ENCODE results near the gene SCAPER.
"Not testable (repeated sequence)": the region's sequence is repeated elsewhere in the genome, so short reads cannot be mapped to it uniquely, and the experiment has no call there.

The SCAPER gene

DNA sequence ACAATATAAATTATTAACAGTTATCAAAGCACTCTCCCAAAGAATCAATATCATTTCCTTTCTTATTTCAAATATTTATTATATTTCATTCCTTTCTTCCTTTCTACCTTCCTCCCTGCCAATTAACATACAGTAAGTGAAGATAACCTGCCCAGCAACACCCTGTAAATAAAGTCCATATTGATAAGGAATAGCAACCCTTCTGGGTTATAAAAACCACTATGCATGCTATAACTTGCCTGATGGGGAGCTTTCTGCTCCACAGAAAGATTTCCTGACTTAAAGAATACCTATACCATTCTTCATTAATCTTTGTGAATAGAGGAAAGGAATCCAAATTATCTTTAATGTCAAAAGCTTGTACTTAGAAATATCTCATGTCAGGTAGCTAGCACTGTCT, 402.0 kb downstream of the SCAPER start:
- Histone ChIP-seq H3K56ac (ENCODE audit: low read length) (no peak overlapping the region), H3K79me1 (ENCODE audit: low read length) (no peaks in the 10 kb centered on the region), H3K36me3 (ENCODE audit: control insufficient read depth, insufficient read depth, low read length) (no peaks in the 10 kb centered on the region), H4K5ac (ENCODE audit: low read length) (no peak overlapping the region), H2AK5ac (ENCODE audit: low read length) (no peak overlapping the region), H3K9ac (ENCODE audit: low read length) (no peak overlapping the region), H3K79me2 (ENCODE audit: control insufficient read depth, insufficient read depth, low read length) (no peaks in the 10 kb centered on the region), H3K27me3 (ENCODE audit: insufficient read depth, low read length, poor library complexity) (no peaks in the 10 kb centered on the region), H2BK5ac (ENCODE audit: low read length) (no peak overlapping the region), H3K4me1 (ENCODE audit: control insufficient read depth, low read depth, low read length) (no peaks in the 10 kb centered on the region), H4K8ac (ENCODE audit: low read depth, low read length) (no peak overlapping the region), H3K27ac (ENCODE audit: low read depth, low read length) (no peak overlapping the region), H2BK120ac (ENCODE audit: low read depth, low read length) (no peak overlapping the region), H2BK15ac (replicated peaks; ENCODE audit: low read depth) (no peak overlapping the region), H3K18ac (ENCODE audit: low read length) (no peak overlapping the region), H3K4me3 (ENCODE audit: low read length) (no peak overlapping the region), H3K23ac (ENCODE audit: low read length) (no peak overlapping the region), H3K4ac (ENCODE audit: low read depth, low read length) (no peak overlapping the region), H3K4me2 (ENCODE audit: low read length) (no peak overlapping the region)
- DNase-seq = no peak

DNA sequence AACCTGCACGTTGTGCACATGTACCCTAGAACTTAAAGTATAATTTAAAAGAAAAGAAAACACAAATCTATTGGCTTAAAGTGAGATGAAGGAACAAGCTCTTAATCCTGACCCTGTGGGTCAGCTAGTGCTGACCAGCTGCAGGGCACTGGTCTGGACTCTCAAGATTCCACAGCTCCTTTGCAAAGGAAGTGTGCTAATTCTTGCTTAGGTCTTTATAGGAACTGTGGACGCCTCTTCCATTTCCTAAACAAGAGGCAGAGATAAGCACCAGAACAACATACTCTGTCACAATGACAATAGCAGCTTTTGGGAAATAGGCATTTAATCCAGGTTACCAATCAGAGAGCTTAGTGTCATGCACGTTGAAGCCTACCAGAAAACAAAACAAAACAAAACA, 402.5 kb downstream of the SCAPER start:
- no peak overlapping the region for H3K56ac ChIP-seq (ENCODE audit: low read length)
- no peak overlapping the region for H3K27ac ChIP-seq (ENCODE audit: low read depth, low read length)
- no peak overlapping the region for H3K4me3 ChIP-seq (ENCODE audit: low read length)
- H3K23ac ChIP-seq (ENCODE audit: low read length) = no peak overlapping the region
- H3K27me3 ChIP-seq (ENCODE audit: insufficient read depth, low read length, poor library complexity) = no peaks in the 10 kb centered on the region
- no peak for DNase-seq
- no peak overlapping the region for H3K4ac ChIP-seq (ENCODE audit: low read depth, low read length)
- H3K18ac ChIP-seq (ENCODE audit: low read length) = no peak overlapping the region
- no peak overlapping the region for H3K9ac ChIP-seq (ENCODE audit: low read length)
- no peak overlapping the region for H2AK5ac ChIP-seq (ENCODE audit: low read length)
- no peak overlapping the region for H4K5ac ChIP-seq (ENCODE audit: low read length)
- no peaks in the 10 kb centered on the region for H3K79me1 ChIP-seq (ENCODE audit: low read length)
- H2BK120ac ChIP-seq (ENCODE audit: low read depth, low read length) = no peak overlapping the region
- H2BK15ac ChIP-seq (replicated peaks; ENCODE audit: low read depth) = no peak overlapping the region
- WGBS (ENCODE audit: extremely low coverage, insufficient coverage, low lambda C conversion rate) = no CpG with 5 or more reads among the region's 3 CpGs
- no peaks in the 10 kb centered on the region for H3K36me3 ChIP-seq (ENCODE audit: control insufficient read depth, insufficient read depth, low read length)
- no peak overlapping the region for H4K8ac ChIP-seq (ENCODE audit: low read depth, low read length)
- H3K4me2 ChIP-seq (ENCODE audit: low read length) = no peak overlapping the region
- H3K4me1 ChIP-seq (ENCODE audit: control insufficient read depth, low read depth, low read length) = no peaks in the 10 kb centered on the region
- no peak overlapping the region for H2BK5ac ChIP-seq (ENCODE audit: low read length)
- no peaks in the 10 kb centered on the region for H3K79me2 ChIP-seq (ENCODE audit: control insufficient read depth, insufficient read depth, low read length)

DNA sequence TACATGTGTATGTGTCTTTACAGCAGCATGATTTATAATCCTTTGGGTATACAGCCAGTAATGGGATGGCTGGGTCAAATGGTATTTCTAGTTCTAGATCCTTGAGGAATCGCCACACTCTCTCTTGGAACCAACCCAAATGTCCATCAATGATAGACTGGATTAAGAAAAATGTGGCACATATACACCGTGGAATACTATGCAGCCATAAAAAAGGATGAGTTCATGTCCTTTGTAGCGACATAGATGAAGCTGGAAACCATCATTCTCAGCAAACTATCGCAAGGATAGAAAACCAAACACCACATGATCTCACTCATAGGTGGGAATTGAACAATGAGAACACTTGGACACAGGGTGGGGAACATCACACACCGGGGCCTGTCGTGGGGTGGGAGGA, 403.0 kb downstream of the SCAPER start:
- DNase-seq; H3K4me2 ChIP-seq (ENCODE audit: low read length): not testable (repeated sequence)
- no CpG with 5 or more reads among the region's 6 CpGs for WGBS (ENCODE audit: extremely low coverage, insufficient coverage, low lambda C conversion rate)

DNA sequence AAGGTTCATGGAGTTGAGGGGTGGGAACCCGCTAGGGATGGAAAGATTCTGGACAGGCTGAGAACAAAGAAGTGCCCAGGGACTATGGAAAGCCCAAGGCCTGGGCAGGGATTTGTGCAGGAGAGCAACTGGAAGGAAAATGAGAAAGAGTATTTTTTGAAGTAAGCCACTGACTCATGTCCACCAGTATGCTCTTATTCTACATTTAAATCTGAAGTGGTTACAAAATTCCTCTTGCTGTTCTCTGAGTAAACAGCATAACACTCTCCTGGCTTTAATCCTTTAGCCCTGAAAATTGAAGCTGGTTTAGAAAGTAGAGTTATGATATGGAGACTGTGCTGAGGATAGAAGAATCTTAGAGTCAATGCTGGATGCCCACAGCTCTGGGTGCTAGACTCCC, 403.4 kb downstream of the SCAPER start:
- no peak overlapping the region for H3K27ac ChIP-seq (ENCODE audit: low read depth, low read length)
- H3K4me3 ChIP-seq (ENCODE audit: low read length) = no peak overlapping the region
- no peak overlapping the region for H2BK120ac ChIP-seq (ENCODE audit: low read depth, low read length)
- H2BK5ac ChIP-seq (ENCODE audit: low read length) = no peak overlapping the region
- no peaks in the 10 kb centered on the region for H3K79me2 ChIP-seq (ENCODE audit: control insufficient read depth, insufficient read depth, low read length)
- no peaks in the 10 kb centered on the region for H3K4me1 ChIP-seq (ENCODE audit: control insufficient read depth, low read depth, low read length)
- no peak overlapping the region for H2AK5ac ChIP-seq (ENCODE audit: low read length)
- H3K4ac ChIP-seq (ENCODE audit: low read depth, low read length) = no peak overlapping the region
- peak overlapping the region; percentile 28 for H3K18ac ChIP-seq (ENCODE audit: low read length)
- no peak overlapping the region for H4K5ac ChIP-seq (ENCODE audit: low read length)
- no peak overlapping the region for H3K9ac ChIP-seq (ENCODE audit: low read length)
- no peaks in the 10 kb centered on the region for H3K27me3 ChIP-seq (ENCODE audit: insufficient read depth, low read length, poor library complexity)
- no peak overlapping the region for H4K8ac ChIP-seq (ENCODE audit: low read depth, low read length)
- H3K23ac ChIP-seq (ENCODE audit: low read length) = no peak overlapping the region
- H3K4me2 ChIP-seq (ENCODE audit: low read length) = no peak overlapping the region
- no peak overlapping the region for H2BK15ac ChIP-seq (replicated peaks; ENCODE audit: low read depth)
- no peak for DNase-seq
- H3K36me3 ChIP-seq (ENCODE audit: control insufficient read depth, insufficient read depth, low read length) = no peaks in the 10 kb centered on the region
- WGBS (ENCODE audit: extremely low coverage, insufficient coverage, low lambda C conversion rate) = no CpG with 5 or more reads among the region's 1 CpG
- H3K56ac ChIP-seq (ENCODE audit: low read length) = no peak overlapping the region
- no peaks in the 10 kb centered on the region for H3K79me1 ChIP-seq (ENCODE audit: low read length)

More for the DNA sequence above, 403.0 kb downstream of the SCAPER start:
- not testable (repeated sequence) for H3K27ac ChIP-seq (ENCODE audit: low read depth, low read length); H3K23ac ChIP-seq (ENCODE audit: low read length); H2BK120ac ChIP-seq (ENCODE audit: low read depth, low read length); H2AK5ac ChIP-seq (ENCODE audit: low read length); H2BK15ac ChIP-seq (replicated peaks; ENCODE audit: low read depth); H3K4me1 ChIP-seq (ENCODE audit: control insufficient read depth, low read depth, low read length); H4K8ac ChIP-seq (ENCODE audit: low read depth, low read length); H3K36me3 ChIP-seq (ENCODE audit: control insufficient read depth, insufficient read depth, low read length); H4K5ac ChIP-seq (ENCODE audit: low read length); H3K4me3 ChIP-seq (ENCODE audit: low read length); H3K79me1 ChIP-seq (ENCODE audit: low read length); H3K9ac ChIP-seq (ENCODE audit: low read length); H3K56ac ChIP-seq (ENCODE audit: low read length); H2BK5ac ChIP-seq (ENCODE audit: low read length); H3K27me3 ChIP-seq (ENCODE audit: insufficient read depth, low read length, poor library complexity); H3K79me2 ChIP-seq (ENCODE audit: control insufficient read depth, insufficient read depth, low read length); H3K18ac ChIP-seq (ENCODE audit: low read length); H3K4ac ChIP-seq (ENCODE audit: low read depth, low read length)

DNA sequence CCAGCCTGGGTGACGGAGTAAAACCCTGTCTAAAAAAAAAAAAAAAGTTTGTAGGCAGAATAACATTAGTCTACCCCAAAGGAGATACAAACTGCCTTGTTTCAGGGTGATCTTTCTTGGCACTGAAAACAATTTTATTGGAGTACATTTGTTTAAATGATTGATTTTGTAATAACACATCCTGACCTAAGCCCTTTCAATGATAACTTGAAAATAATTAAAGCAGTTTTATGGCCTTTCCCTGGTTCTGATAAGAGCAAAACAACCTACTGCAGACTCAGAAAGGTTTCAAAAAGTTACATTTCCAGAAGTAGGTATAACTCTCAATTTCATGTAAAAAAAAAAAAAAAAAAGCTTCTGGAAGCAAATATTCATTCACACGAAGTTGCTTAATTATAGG, 404.1 kb downstream of the SCAPER start:
- Histone ChIP-seq H3K56ac (ENCODE audit: low read length) (no peak overlapping the region), H2AK5ac (ENCODE audit: low read length) (no peak overlapping the region), H3K4me1 (ENCODE audit: control insufficient read depth, low read depth, low read length) (no peaks in the 10 kb centered on the region), H3K36me3 (ENCODE audit: control insufficient read depth, insufficient read depth, low read length) (no peaks in the 10 kb centered on the region), H2BK5ac (ENCODE audit: low read length) (no peak overlapping the region), H3K23ac (ENCODE audit: low read length) (no peak overlapping the region), H3K27ac (ENCODE audit: low read depth, low read length) (no peak overlapping the region), H3K27me3 (ENCODE audit: insufficient read depth, low read length, poor library complexity) (no peaks in the 10 kb centered on the region), H4K5ac (ENCODE audit: low read length) (no peak overlapping the region), H3K4me2 (ENCODE audit: low read length) (no peak overlapping the region), H3K79me2 (ENCODE audit: control insufficient read depth, insufficient read depth, low read length) (no peaks in the 10 kb centered on the region), H3K9ac (ENCODE audit: low read length) (no peak overlapping the region), H4K8ac (ENCODE audit: low read depth, low read length) (no peak overlapping the region), H3K4ac (ENCODE audit: low read depth, low read length) (no peak overlapping the region), H3K4me3 (ENCODE audit: low read length) (no peak overlapping the region), H2BK15ac (replicated peaks; ENCODE audit: low read depth) (no peak overlapping the region), H3K79me1 (ENCODE audit: low read length) (no peaks in the 10 kb centered on the region), H3K18ac (ENCODE audit: low read length) (no peak overlapping the region), H2BK120ac (ENCODE audit: low read depth, low read length) (no peak overlapping the region)
- no peak for DNase-seq
- no CpG with 5 or more reads among the region's 2 CpGs for WGBS (ENCODE audit: extremely low coverage, insufficient coverage, low lambda C conversion rate)

DNA sequence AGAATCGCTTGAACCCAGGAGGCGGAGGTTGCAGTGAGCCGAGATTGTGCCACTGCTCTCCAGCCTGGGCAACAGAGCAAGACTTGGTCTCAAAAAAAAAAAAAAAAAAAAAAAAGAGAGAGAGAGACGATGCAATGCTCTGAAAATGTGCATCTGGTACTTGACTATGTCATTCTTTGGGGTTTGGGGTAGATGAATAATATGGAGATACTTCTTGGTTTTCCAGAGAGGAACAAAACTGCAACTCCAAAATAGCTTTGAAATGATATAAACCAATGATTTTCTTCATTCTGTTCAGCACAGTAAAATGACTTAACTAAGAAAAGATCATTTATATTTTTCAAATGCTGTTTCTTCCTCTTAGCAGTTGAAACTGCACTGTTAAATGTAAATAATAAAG, 409.7 kb downstream of the SCAPER start:
- H4K5ac ChIP-seq (ENCODE audit: low read length) = no peak overlapping the region
- H2BK5ac ChIP-seq (ENCODE audit: low read length) = no peak overlapping the region
- no peaks in the 10 kb centered on the region for H3K79me2 ChIP-seq (ENCODE audit: control insufficient read depth, insufficient read depth, low read length)
- no peak overlapping the region for H3K18ac ChIP-seq (ENCODE audit: low read length)
- no peak overlapping the region for H3K23ac ChIP-seq (ENCODE audit: low read length)
- H3K27me3 ChIP-seq (ENCODE audit: insufficient read depth, low read length, poor library complexity) = no peaks in the 10 kb centered on the region
- no peaks in the 10 kb centered on the region for H3K4me1 ChIP-seq (ENCODE audit: control insufficient read depth, low read depth, low read length)
- H3K56ac ChIP-seq (ENCODE audit: low read length) = no peak overlapping the region
- H4K8ac ChIP-seq (ENCODE audit: low read depth, low read length) = no peak overlapping the region
- H3K4ac ChIP-seq (ENCODE audit: low read depth, low read length) = no peak overlapping the region
- H3K4me3 ChIP-seq (ENCODE audit: low read length) = no peak overlapping the region
- no peak overlapping the region for H3K27ac ChIP-seq (ENCODE audit: low read depth, low read length)
- H2BK120ac ChIP-seq (ENCODE audit: low read depth, low read length) = no peak overlapping the region
- peak; percentile 13 for DNase-seq
- H3K79me1 ChIP-seq (ENCODE audit: low read length) = no peaks in the 10 kb centered on the region
- no peak overlapping the region for H2BK15ac ChIP-seq (replicated peaks; ENCODE audit: low read depth)
- no peak overlapping the region for H3K4me2 ChIP-seq (ENCODE audit: low read length)
- no peak overlapping the region for H3K9ac ChIP-seq (ENCODE audit: low read length)
- H2AK5ac ChIP-seq (ENCODE audit: low read length) = no peak overlapping the region
- WGBS (ENCODE audit: extremely low coverage, insufficient coverage, low lambda C conversion rate) = no CpG with 5 or more reads among the region's 4 CpGs
- no peaks in the 10 kb centered on the region for H3K36me3 ChIP-seq (ENCODE audit: control insufficient read depth, insufficient read depth, low read length)

Measured in mesendoderm (in vitro differentiated cells).